ENCODE results near the gene TNRC6C.
"Not testable (repeated sequence)": the region's sequence is repeated elsewhere in the genome, so short reads cannot be mapped to it uniquely, and the experiment has no call there.

Gene TNRC6C

GRCh38 chr17:77930780-77931768 is 27.4 kb upstream of the TNRC6C start:
- DNase-seq (ENCODE audit: low read depth, low spot score) = no peak
- no peak overlapping the region for H3K27ac ChIP-seq

- no peak overlapping the region for H3K27ac ChIP-seq
- no peak for DNase-seq (ENCODE audit: low read depth, low spot score)
Observed at GRCh38 chr17:77933777-77934398, 24.6 kb upstream of the TNRC6C start.

- H3K27ac ChIP-seq = no peak overlapping the region
- no peak for DNase-seq (ENCODE audit: low read depth, low spot score)
Observed at GRCh38 chr17:77935121-77935571, 23.4 kb upstream of the TNRC6C start.

GRCh38 chr17:77935744-77936143 is 22.8 kb upstream of the TNRC6C start:
- DNase-seq (ENCODE audit: low read depth, low spot score); H3K27ac ChIP-seq: not testable (repeated sequence)

- H3K27ac ChIP-seq = no peak overlapping the region
- no peak for DNase-seq (ENCODE audit: low read depth, low spot score)
Observed at GRCh38 chr17:77936881-77937280, 21.6 kb upstream of the TNRC6C start.

GRCh38 chr17:77941004-77941403 is 17.5 kb upstream of the TNRC6C start:
- no peak for DNase-seq (ENCODE audit: low read depth, low spot score)
- no peak overlapping the region for H3K27ac ChIP-seq

- no peak overlapping the region for H3K27ac ChIP-seq
- DNase-seq (ENCODE audit: low read depth, low spot score) = no peak
Observed at GRCh38 chr17:77942112-77942988, 16.2 kb upstream of the TNRC6C start.

DNA sequence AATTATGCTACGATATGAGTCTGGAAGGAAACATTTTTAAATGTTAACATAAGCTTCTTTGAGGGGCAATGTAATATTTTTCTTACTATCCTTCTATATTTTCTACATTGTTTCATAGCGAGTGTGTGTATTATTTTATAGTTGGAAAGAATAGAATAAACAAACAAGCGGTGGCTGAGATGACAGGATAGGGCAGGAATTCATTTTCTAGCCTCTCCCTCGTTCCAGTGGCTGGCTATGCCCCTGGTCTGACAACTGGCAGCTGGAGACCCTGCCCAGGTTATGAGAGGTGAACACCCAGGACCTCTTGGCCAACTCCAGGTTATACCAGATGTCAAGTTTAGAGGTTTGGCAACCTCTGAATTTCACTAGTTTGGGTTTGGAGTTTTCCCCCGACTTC is 14.5 kb upstream of the TNRC6C start:
- H3K27ac ChIP-seq = no peak overlapping the region
- no peak for DNase-seq (ENCODE audit: low read depth, low spot score)

- DNase-seq (ENCODE audit: low read depth, low spot score) = no peak
- H3K27ac ChIP-seq = no peak overlapping the region
Observed at GRCh38 chr17:77944390-77945222, 13.9 kb upstream of the TNRC6C start.

DNA sequence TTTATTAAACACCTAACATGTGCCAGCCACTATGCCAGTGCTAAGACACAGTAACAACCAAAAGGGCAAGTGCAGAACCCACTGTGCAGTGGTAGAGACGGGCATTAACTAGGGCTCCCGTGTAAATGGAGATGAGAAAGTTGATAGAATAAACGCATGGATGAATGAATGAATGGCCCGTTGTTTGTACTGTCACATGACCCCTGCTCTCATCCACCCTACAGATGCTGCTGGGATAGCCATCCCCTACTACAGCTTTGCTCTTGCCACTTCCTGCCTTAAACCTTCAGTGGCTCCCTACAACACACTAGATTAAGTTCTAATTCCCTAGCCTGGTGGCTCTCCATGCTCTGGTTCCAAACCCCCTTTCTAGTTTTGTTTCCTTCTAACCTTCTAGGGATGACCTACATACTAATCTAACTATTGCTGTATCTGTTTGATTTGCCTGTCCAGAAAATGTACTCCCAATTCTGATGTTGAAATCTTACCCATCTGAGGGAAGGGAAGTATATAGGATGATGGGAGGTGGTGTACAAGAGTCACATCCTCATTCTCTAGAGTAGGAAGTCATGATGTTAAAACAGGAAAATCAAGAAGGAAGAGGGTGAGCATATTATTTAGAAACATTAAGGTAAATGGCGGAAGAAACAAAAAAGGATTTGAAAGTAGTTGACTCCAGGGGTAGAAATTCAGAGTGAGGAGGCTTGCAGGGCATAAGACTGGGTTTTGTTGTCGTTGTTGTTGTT is 11.4 kb upstream of the TNRC6C start:
- no peak for DNase-seq (ENCODE audit: low read depth, low spot score)
- no peak overlapping the region for H3K27ac ChIP-seq

DNA sequence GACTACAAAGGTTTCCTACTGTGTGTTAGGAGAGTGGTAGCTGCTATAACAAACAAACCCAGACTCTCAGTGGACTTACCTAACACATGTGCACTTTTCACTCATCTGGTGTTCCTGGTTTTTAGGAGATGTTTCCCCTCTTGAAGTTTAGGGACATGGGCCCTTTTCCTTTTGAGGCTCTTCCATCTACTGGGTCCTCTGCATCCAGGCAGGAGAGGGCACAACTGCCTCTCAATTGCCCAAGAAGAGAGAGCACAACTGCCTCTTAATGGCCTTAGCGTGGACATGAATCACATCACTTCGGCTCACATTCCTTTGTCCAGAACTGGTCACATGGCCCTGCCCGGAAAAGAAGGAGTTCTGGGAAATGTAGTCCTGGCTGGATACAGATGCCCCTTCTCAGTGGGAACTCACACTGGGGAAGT is 9.8 kb upstream of the TNRC6C start:
- H3K27ac ChIP-seq = no peak overlapping the region
- no peak for DNase-seq (ENCODE audit: low read depth, low spot score)

- H3K27ac ChIP-seq = no peak overlapping the region
- DNase-seq (ENCODE audit: low read depth, low spot score) = no peak
Observed at GRCh38 chr17:77951123-77951522, 7.4 kb upstream of the TNRC6C start.

DNA sequence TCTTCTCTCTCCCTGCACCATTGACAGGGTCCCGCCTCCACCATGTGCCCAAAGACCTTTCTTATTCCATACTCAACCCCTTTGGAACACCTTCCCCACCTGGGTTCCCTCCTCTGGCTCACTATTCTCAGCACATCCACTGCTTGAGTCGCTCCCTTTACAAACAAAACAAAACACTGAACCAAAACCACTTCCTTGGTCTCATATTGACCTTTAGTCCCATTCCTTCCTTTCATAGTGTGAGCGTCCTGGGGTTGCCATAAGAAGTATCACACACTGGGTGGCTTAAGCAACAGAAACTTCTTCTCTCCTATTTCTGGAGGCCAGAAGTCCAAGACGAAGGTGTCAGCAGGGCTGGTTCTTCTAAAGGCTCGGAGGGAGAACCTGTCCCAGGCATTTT is 6.1 kb upstream of the TNRC6C start:
- no peak overlapping the region for H3K27ac ChIP-seq
- DNase-seq (ENCODE audit: low read depth, low spot score) = no peak

DNA sequence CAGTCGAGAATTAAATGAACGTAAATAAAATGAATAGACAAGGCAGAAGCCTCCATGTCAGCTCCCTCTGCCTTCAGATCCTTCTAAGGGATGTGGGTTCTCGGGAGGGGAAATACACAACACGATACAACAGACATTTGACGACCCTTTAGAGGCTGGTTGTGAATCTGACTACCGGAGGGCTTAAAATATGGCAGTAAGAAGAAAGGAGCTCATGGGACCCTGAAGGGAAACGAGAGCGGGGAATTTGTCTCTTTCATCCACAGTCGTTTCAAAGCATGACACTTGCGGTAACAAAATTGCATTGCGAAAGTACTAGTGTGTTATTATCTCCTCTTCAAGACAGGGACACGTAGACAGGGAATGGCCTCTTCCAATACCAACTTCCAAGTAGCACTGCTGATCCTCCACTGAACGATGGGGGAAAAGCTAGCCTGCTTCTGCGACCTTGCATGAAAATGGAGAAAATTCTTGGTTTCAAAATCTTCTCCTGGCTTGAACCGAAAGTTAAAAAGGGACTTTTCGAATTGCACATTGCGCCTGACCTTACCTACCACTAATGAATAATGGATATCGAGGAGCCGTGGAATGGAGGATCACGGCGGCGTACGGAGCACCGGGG is 1.2 kb upstream of the TNRC6C start:
- DNase-seq (ENCODE audit: low read depth, low spot score) = no peak
- no peak overlapping the region for H3K27ac ChIP-seq

- no peak for DNase-seq (ENCODE audit: low read depth, low spot score)
- no peak overlapping the region for H3K27ac ChIP-seq
Observed at GRCh38 chr17:77958716-77959125, 218 bp downstream of the TNRC6C start.

DNA sequence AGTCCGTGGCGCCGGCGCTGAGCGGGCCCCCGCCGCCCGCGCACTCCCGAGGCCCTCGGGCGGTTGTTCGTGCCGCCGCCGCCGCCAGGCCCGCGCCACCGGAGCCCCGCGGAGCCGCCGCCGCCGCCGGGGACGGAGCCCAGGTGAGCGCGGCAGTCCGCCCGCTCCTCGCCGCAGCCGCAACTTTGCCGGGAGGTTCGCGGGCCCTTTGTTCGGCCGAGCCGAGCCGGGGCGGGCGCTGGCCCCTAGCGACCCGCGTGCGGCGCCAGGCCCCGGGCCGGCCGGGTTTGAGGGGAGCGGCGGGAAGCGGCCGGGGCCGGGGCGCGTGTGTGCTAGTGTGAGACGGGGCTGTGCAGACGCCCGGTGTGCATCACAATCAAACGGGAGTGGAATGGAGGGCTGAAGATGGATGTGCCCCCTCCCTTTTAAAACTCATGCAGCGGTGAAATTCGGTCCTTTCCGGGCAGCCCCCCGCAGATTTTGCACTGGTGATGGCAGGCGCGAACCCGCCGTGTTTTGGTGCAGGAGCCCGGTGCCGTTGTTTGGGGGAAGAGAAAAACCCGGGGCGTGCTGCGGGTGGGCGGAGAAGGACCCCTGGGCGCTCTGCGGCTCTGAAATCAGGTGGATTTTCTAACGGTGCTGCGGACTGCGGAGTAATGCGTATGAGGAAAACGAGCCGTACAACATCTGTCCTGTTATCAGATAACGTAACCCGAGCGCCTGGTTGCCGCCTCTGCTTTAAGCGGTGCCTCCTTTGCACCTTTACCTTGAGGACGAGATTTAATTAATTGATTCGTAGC is 823 bp downstream of the TNRC6C start:
- DNase-seq (ENCODE audit: low read depth, low spot score) = no peak
- H3K27ac ChIP-seq = no peak overlapping the region

DNA sequence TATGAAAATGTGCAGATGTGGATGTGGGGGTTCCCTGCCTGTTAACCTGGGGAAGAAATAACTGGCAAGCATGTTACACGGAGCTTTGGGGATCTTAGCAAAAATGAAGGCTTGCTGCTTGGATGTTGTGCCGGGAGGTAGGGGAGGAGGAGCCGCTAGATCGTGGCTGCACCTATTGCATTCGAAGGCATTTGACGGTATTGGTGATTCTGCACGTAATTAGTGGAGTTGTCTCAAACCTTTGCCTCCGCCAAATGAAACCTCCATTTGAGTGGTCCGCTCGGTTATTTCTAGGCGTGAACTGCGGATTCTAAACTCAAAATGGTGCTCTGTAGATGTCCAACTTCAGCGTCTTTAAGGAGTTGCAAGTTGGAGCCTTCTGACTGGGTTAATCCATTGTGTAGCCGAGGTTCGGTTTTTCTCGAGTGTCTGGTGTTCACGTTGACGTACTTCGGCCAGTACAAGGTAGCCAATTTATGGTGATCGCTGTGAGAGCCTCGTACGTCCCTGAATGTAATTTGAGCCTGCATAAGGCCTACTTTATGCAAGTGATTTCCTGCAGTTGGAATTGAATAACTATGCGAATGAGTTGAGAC is 1.5 kb downstream of the TNRC6C start:
- H3K27ac ChIP-seq = no peak overlapping the region
- no peak for DNase-seq (ENCODE audit: low read depth, low spot score)
